ENCODE data around the gene TIFAB. TPM values are rescaled to one million over a fixed set of nuclear protein-coding genes. Genes with fewer than 3 reads are reported as not detected.

TIFAB gene
- total RNA-seq, 1 experiment from 2014 or later, result not detected

- DNase-seq (ENCODE audit: low read depth), result no peak
These were observed 8.3 kb upstream of the TIFAB start for GRCh38 chr5:135460246-135461033.

GRCh38 chr5:135458921-135459331 is 6.8 kb upstream of the TIFAB start:
- DNase-seq (ENCODE audit: low read depth), result no peak

GRCh38 chr5:135458356-135458755 is 6.2 kb upstream of the TIFAB start:
- DNase-seq (ENCODE audit: low read depth), result no peak

GRCh38 chr5:135457424-135458071 is 5.4 kb upstream of the TIFAB start:
- peak; percentile 54 for DNase-seq (ENCODE audit: low read depth)

- peak; percentile 75 for DNase-seq (ENCODE audit: low read depth)
These were observed 4.3 kb upstream of the TIFAB start for GRCh38 chr5:135456238-135457099.

- DNase-seq (ENCODE audit: low read depth), result no peak
These were observed 3.7 kb upstream of the TIFAB start for GRCh38 chr5:135455876-135456237.

- DNase-seq (ENCODE audit: low read depth), result no peak
These were observed 2.8 kb upstream of the TIFAB start for GRCh38 chr5:135454946-135455345.

GRCh38 chr5:135453613-135454012 is 1.5 kb upstream of the TIFAB start:
- DNase-seq (ENCODE audit: low read depth), result no peak

GRCh38 chr5:135451581-135452320 is 400 bp downstream of the TIFAB start:
- DNase-seq (ENCODE audit: low read depth), result no peak

GRCh38 chr5:135450952-135451351 is 1.2 kb downstream of the TIFAB start:
- DNase-seq (ENCODE audit: low read depth), result no peak

GRCh38 chr5:135450336-135450735 is 1.8 kb downstream of the TIFAB start:
- no peak for DNase-seq (ENCODE audit: low read depth)

- DNase-seq (ENCODE audit: low read depth), result no peak
These were observed 2.5 kb downstream of the TIFAB start for GRCh38 chr5:135449644-135450043.

GRCh38 chr5:135448791-135449507 is 3.2 kb downstream of the TIFAB start:
- DNase-seq (ENCODE audit: low read depth), result no peak

- DNase-seq (ENCODE audit: low read depth), result no peak
These were observed 3.9 kb downstream of the TIFAB start for GRCh38 chr5:135448071-135448739.

GRCh38 chr5:135447298-135447929 is 4.7 kb downstream of the TIFAB start, which contains the start of gene DCANP1:
TSS of gene DCANP1 (minus strand) at chr5:135447348. CDS start at chr5:135447108, 240 bp downstream.
- no peak for DNase-seq (ENCODE audit: low read depth)

- no peak for DNase-seq (ENCODE audit: low read depth)
These were observed 5.5 kb downstream of the TIFAB start for GRCh38 chr5:135446615-135447014.

- no peak for DNase-seq (ENCODE audit: low read depth)
These were observed 5.9 kb downstream of the TIFAB start for GRCh38 chr5:135446206-135446605.

- DNase-seq (ENCODE audit: low read depth), result no peak
These were observed 6.7 kb downstream of the TIFAB start for GRCh38 chr5:135445306-135445985.

- no peak for DNase-seq (ENCODE audit: low read depth)
These were observed 7.3 kb downstream of the TIFAB start for GRCh38 chr5:135444881-135445280.
